Dendritic cell treated with granulocyte-macrophage colony-stimulating factor and Interleukin-4, amounts not matched to agents 40 ng/mL and 50 ng/mL, for 4 days (primary cell): ENCODE data around the gene IMMP2L.

Source experiments
- H3K27ac Mint-ChIP-seq: one replicate; pipeline ENCODE4 v1.8.0; 2022; ENCODE audit warnings: mild to moderate bottlenecking, mixed read lengths
- H3K27me3 Mint-ChIP-seq: one replicate; pipeline ENCODE4 v1.8.0; 2022; ENCODE audit warnings: mild to moderate bottlenecking, mixed read lengths
- H3K36me3 Mint-ChIP-seq: one replicate; pipeline ENCODE4 v1.8.0; 2022; ENCODE audit warnings: low read depth, mixed read lengths
- H3K4me1 Mint-ChIP-seq: one replicate; pipeline ENCODE4 v1.8.0; 2022; ENCODE audit warnings: low read depth, mixed read lengths
- H3K4me3 Mint-ChIP-seq: one replicate; pipeline ENCODE4 v1.8.0; 2022; ENCODE audit warnings: mild to moderate bottlenecking, moderate library complexity, mixed read lengths
- H3K9me3 Mint-ChIP-seq: one replicate; pipeline ENCODE4 v1.8.0; 2022; ENCODE audit warnings: mixed read lengths
- intact Hi-C: fragments of 100-400 bp; cut with micrococcal nuclease; formaldehyde crosslinking; loops from one replicate; pipeline ENCODE4 v1.15.0; 2022

IMMP2L gene

DNA sequence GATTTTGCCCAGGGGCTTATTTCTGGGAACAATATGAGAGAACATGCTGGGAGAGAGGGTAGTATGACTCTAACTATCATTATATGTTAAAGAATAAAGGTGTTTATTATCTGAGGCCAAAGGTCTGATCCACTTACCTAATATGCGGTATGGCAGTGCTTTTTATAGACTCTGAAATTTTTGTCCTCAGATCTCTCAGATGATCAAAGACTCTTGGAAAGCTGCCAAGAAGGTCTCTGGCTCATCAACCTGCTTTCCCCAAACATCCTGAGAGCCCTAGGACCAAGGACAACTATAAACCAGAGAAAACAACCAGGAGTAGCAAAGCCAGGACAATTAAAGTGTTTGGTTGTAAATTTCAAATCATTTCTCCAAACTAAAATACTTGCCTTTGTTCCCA is 727.1 kb downstream of the IMMP2L start:
- no peaks in the 10 kb centered on the region for H3K27me3 Mint-ChIP-seq
- intact Hi-C loops = no loop called here
- no peaks in the 10 kb centered on the region for H3K4me1 Mint-ChIP-seq
- no peak overlapping the region for H3K4me3 Mint-ChIP-seq
- no peak overlapping the region for H3K27ac Mint-ChIP-seq
- no peaks in the 10 kb centered on the region for H3K9me3 Mint-ChIP-seq
- H3K36me3 Mint-ChIP-seq = no peaks in the 10 kb centered on the region

- H3K27ac Mint-ChIP-seq = no peak overlapping the region
- intact Hi-C loops = no loop called here
- no peak overlapping the region for H3K4me3 Mint-ChIP-seq
- H3K27me3 Mint-ChIP-seq = no peaks in the 10 kb centered on the region
- H3K9me3 Mint-ChIP-seq = no peaks in the 10 kb centered on the region
- no peaks in the 10 kb centered on the region for H3K4me1 Mint-ChIP-seq
- no peaks in the 10 kb centered on the region for H3K36me3 Mint-ChIP-seq
Observed at GRCh38 chr7:110831419-110831818, 730.9 kb downstream of the IMMP2L start.

- intact Hi-C loops = no loop called here
- Mint-ChIP-seq H3K27me3 (no peaks in the 10 kb centered on the region), H3K9me3 (no peaks in the 10 kb centered on the region), H3K36me3 (no peaks in the 10 kb centered on the region), H3K27ac (no peak overlapping the region), H3K4me3 (no peak overlapping the region), H3K4me1 (no peaks in the 10 kb centered on the region)
Observed at GRCh38 chr7:110830778-110831177, 731.5 kb downstream of the IMMP2L start.

DNA sequence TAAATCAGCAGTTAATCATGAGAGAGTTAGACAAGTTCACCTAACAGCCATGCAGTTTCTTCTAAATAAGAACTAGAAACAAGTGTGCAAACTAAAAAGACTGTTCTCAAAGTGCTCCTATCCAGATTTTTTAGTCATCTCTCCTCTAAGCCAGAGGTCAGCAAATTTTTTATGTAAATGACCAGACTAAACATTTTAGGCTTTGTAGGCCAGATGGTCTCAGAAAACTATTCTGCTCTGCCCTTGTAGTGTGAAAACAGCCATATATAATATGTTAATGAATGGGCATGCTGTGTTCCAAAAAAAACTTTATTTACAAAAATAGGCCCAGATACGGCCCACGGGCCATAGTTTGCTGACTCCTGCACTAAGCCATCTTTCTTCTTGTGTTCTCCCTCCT is 734.4 kb downstream of the IMMP2L start:
- no peak overlapping the region for H3K4me3 Mint-ChIP-seq
- no peak overlapping the region for H3K27ac Mint-ChIP-seq
- H3K4me1 Mint-ChIP-seq = no peaks in the 10 kb centered on the region
- H3K36me3 Mint-ChIP-seq = no peaks in the 10 kb centered on the region
- H3K27me3 Mint-ChIP-seq = no peaks in the 10 kb centered on the region
- intact Hi-C loops = no loop called here
- no peaks in the 10 kb centered on the region for H3K9me3 Mint-ChIP-seq

DNA sequence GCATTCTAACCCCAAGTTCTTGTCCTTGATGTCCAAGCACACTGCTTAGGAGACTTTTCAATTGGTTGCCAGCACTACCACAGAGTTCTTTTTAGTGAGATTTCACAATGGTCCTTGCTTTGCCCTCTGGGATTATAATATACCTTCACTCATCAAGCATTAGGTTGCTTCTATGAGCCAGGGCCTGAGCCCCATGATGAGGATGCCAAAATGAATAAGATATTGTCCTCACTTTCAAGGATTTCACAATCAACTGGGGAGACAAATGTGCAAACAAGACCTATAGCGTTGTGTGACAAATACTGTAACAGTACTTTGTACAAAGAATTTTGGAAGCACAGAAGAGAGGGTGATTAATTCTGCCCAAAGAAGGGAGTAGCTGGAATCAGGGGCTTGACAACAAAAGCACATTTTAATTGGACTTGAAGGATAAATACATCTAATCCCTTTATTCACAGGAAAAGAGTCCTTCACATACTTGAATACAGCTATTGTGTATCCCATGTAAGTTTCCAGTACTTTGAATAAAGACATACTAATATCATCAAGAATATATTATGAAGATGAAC is 734.9 kb downstream of the IMMP2L start:
- Mint-ChIP-seq H3K27ac (no peak overlapping the region), H3K9me3 (no peaks in the 10 kb centered on the region), H3K4me1 (no peaks in the 10 kb centered on the region), H3K36me3 (no peaks in the 10 kb centered on the region), H3K27me3 (no peaks in the 10 kb centered on the region), H3K4me3 (no peak overlapping the region)
- intact Hi-C loops = no loop called here

- intact Hi-C loops = no loop called here
- H3K27me3 Mint-ChIP-seq = no peaks in the 10 kb centered on the region
- H3K27ac Mint-ChIP-seq = no peak overlapping the region
- no peak overlapping the region for H3K4me3 Mint-ChIP-seq
- H3K9me3 Mint-ChIP-seq = peaks cover 26% of the 10 kb centered on the region
- no peaks in the 10 kb centered on the region for H3K4me1 Mint-ChIP-seq
- H3K36me3 Mint-ChIP-seq = no peaks in the 10 kb centered on the region
Observed at GRCh38 chr7:110813986-110814385, 748.3 kb downstream of the IMMP2L start.

GRCh38 chr7:110809832-110810231 is 752.5 kb downstream of the IMMP2L start:
- H3K4me1 Mint-ChIP-seq = no peaks in the 10 kb centered on the region
- intact Hi-C loops = no loop called here
- peaks cover 7% of the 10 kb centered on the region for H3K9me3 Mint-ChIP-seq
- H3K4me3 Mint-ChIP-seq = no peak overlapping the region
- H3K27me3 Mint-ChIP-seq = no peaks in the 10 kb centered on the region
- no peaks in the 10 kb centered on the region for H3K36me3 Mint-ChIP-seq
- no peak overlapping the region for H3K27ac Mint-ChIP-seq

- intact Hi-C loops = no loop called here
- Mint-ChIP-seq H3K27me3 (no peaks in the 10 kb centered on the region), H3K36me3 (no peaks in the 10 kb centered on the region), H3K4me1 (no peaks in the 10 kb centered on the region), H3K27ac (no peak overlapping the region), H3K9me3 (peaks cover 11% of the 10 kb centered on the region), H3K4me3 (no peak overlapping the region)
Observed at GRCh38 chr7:110808361-110808760, 753.9 kb downstream of the IMMP2L start.

DNA sequence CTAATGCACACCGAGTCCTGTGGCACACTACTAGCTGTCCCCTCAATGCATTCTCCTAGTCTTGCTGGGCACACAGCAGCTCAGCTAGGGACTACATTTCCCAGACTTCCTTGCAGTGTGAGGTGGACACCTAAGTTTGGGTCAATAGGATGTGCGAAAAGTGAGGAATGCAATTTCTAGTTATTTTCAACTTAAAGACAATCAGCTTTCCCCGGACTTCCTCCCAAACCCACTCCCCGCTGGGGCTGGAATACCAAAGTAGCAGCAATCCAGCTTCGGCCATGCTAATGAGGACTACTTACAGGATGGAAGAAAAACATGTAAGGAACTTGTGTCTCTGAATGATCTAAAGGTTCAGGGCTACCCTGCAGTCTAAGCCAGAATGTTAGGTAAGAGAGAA is 757.8 kb downstream of the IMMP2L start:
- no peaks in the 10 kb centered on the region for H3K27me3 Mint-ChIP-seq
- intact Hi-C loops = no loop called here
- H3K4me1 Mint-ChIP-seq = no peaks in the 10 kb centered on the region
- no peak overlapping the region for H3K27ac Mint-ChIP-seq
- H3K36me3 Mint-ChIP-seq = no peaks in the 10 kb centered on the region
- H3K4me3 Mint-ChIP-seq = no peak overlapping the region
- peaks cover 12% of the 10 kb centered on the region for H3K9me3 Mint-ChIP-seq

DNA sequence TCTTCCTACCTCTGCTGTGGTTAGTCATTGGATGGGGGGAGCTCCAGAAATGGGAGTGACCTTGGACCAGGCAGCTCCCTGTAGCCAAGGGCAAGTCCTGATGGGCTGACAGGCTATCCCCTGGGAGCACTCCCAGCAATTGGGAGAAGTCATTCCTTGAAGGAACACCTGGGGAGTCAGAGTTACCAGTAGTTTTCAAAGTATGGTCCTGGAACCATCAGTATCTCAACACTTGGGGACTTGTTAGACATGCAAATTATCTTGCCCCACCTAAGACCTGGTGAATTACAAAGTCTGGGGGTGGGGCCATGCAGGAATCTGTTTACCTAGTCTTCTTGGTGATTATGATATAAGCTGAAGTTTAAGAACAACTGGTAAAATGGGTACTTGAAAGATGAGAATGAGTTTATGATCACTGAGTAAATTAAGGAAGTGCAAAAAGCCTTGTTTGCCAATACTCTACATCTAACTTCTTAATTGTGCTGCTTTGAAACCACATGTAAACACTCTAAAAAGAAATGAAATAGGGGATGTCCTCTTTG is 758.6 kb downstream of the IMMP2L start:
- no peak overlapping the region for H3K4me3 Mint-ChIP-seq
- no peaks in the 10 kb centered on the region for H3K4me1 Mint-ChIP-seq
- peaks cover 12% of the 10 kb centered on the region for H3K9me3 Mint-ChIP-seq
- H3K36me3 Mint-ChIP-seq = no peaks in the 10 kb centered on the region
- intact Hi-C loops = no loop called here
- no peaks in the 10 kb centered on the region for H3K27me3 Mint-ChIP-seq
- H3K27ac Mint-ChIP-seq = no peak overlapping the region

GRCh38 chr7:110801502-110801901 is 760.8 kb downstream of the IMMP2L start:
- no peaks in the 10 kb centered on the region for H3K36me3 Mint-ChIP-seq
- peaks cover 12% of the 10 kb centered on the region for H3K9me3 Mint-ChIP-seq
- H3K27me3 Mint-ChIP-seq = no peaks in the 10 kb centered on the region
- no peaks in the 10 kb centered on the region for H3K4me1 Mint-ChIP-seq
- no peak overlapping the region for H3K27ac Mint-ChIP-seq
- intact Hi-C loops = no loop called here
- no peak overlapping the region for H3K4me3 Mint-ChIP-seq

DNA sequence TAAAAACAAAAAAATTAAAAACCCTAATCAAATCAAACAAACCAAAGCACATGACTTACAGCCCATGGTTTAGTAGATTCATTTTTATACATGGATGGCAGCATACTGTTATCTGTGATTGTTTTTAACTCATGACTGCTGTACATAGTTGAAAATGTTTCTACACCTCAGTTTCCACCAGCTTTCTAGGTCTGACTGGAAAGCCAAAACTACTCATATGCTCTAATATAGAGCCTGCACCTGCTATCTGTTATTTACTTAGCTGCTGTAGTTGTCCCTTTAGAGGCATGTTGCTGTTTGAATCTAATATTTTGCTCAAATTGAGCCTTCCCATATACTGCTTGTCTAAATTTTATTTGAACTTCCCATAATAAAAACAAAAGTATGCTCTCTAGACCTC is 761.3 kb downstream of the IMMP2L start:
- no peaks in the 10 kb centered on the region for H3K4me1 Mint-ChIP-seq
- H3K9me3 Mint-ChIP-seq = peaks cover 12% of the 10 kb centered on the region
- no peaks in the 10 kb centered on the region for H3K27me3 Mint-ChIP-seq
- H3K4me3 Mint-ChIP-seq = no peak overlapping the region
- no peak overlapping the region for H3K27ac Mint-ChIP-seq
- H3K36me3 Mint-ChIP-seq = no peaks in the 10 kb centered on the region
- intact Hi-C loops = no loop called here

GRCh38 chr7:110797656-110798055 is 764.6 kb downstream of the IMMP2L start:
- intact Hi-C loops = no loop called here
- H3K4me3 Mint-ChIP-seq = no peak overlapping the region
- H3K4me1 Mint-ChIP-seq = no peaks in the 10 kb centered on the region
- H3K36me3 Mint-ChIP-seq = no peaks in the 10 kb centered on the region
- H3K27ac Mint-ChIP-seq = no peak overlapping the region
- H3K27me3 Mint-ChIP-seq = no peaks in the 10 kb centered on the region
- peaks cover 4% of the 10 kb centered on the region for H3K9me3 Mint-ChIP-seq

DNA sequence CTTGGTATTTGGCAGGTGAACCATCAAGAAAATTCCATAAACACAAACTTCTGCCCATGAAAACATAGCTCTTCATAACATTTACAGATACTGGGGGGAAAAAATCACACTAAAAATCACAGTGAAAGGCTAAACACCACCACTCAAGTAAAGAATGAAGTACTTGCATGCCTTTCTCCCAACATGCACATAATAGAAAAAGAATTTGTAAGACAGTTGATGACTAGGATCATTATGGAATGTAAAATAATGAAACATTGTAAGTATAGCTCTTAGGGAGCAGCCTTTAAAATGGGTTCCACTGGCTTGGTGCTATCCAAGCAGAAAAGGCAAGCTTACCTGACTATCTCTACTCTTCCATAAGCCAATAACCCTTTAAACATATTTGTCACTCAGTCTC is 771.3 kb downstream of the IMMP2L start:
- Mint-ChIP-seq H3K4me1 (no peaks in the 10 kb centered on the region), H3K4me3 (no peak overlapping the region), H3K36me3 (no peaks in the 10 kb centered on the region), H3K9me3 (peaks cover 9% of the 10 kb centered on the region), H3K27me3 (no peaks in the 10 kb centered on the region), H3K27ac (no peak overlapping the region)
- intact Hi-C loops = no loop called here

DNA sequence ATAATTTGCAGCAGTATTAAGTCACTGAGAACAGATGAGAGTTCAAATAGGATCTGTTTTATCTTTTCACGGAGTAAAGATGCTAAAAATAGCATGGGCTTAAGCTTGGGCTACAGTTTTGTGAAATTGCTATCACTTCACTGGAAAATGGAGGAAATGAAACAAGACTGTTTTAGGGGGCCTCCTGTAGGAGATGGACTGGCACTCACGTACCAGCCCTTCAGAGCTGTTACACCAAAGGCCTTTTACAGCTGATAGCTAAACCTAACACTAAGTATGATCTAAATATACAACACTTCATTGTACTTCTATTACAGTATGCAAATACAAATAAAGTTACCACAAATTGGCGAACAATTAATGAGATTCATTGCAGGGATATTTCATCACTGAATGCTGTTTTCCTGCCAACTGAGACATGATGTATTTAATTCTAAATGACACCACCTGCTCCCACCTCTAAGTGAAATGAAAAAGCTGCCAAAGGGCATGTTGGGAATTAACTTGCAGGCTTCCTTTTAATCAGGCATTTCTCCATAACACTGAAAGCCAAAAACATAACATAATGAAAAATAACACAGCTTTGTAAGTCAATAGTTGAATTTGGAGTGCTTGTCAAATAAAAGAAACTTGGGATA is 775.8 kb downstream of the IMMP2L start:
- Mint-ChIP-seq H3K4me3 (no peak overlapping the region), H3K4me1 (no peaks in the 10 kb centered on the region), H3K27ac (no peak overlapping the region), H3K27me3 (no peaks in the 10 kb centered on the region), H3K9me3 (no peaks in the 10 kb centered on the region), H3K36me3 (no peaks in the 10 kb centered on the region)
- intact Hi-C loops = no loop called here
